A549 (cell line): ENCODE data around the gene CERS4.
"Not testable (repeated sequence)": the region's sequence is repeated elsewhere in the genome, so short reads cannot be mapped to it uniquely, and the experiment has no call there.

ENCODE experiments used
- BHLHE40 ChIP-seq: IDR thresholded peaks from 2 replicates; pipeline ENCODE4 v1.6.1; 2012; ENCODE audit warnings: low read depth, low read length, inconsistent platforms
- CEBPB ChIP-seq, 2 experiments: fragments of >200 bp in 1 of 2; sonication (Bioruptor Twin) in 1 of 2; formaldehyde crosslinking in 1 of 2; IDR thresholded peaks; 2 replicates each; pipeline ENCODE4 v1.6.1; 2012 to 2016
- CHD2 ChIP-seq: fragments of 150-350 bp; IDR thresholded peaks from 2 replicates; pipeline ENCODE4 v1.6.1; 2014; ENCODE audit warnings: low read length; ENCODE audit not compliant: partially characterized antibody
- CTCF ChIP-seq: fragments of >200 bp; sonication (Bioruptor Twin); formaldehyde crosslinking; IDR thresholded peaks from 3 replicates; pipeline ENCODE4 v1.5.1; 2016
- ELK1 ChIP-seq: fragments of 150-350 bp; IDR thresholded peaks from 2 replicates; pipeline ENCODE4 v1.6.1; 2014; ENCODE audit warnings: low read depth, mild to moderate bottlenecking, low read length
- EP300 ChIP-seq, 2 experiments: fragments of >200 bp; sonication (Bioruptor Twin); formaldehyde crosslinking; IDR thresholded peaks; 2 replicates in 1 of 2; 3 replicates in 1 of 2; pipeline ENCODE4 v1.6.1; 2016 to 2017
- KDM1A ChIP-seq: fragments of 200-600 bp; sonication (generic); IDR thresholded peaks from 2 replicates; pipeline ENCODE4 v1.6.1; 2016; ENCODE audit warnings: low read depth, mild to moderate bottlenecking
- KDM5A ChIP-seq: fragments of 200-600 bp; sonication (generic); IDR thresholded peaks from 2 replicates; pipeline ENCODE4 v1.6.1; 2016; ENCODE audit warnings: antibody characterized with exemption, mild to moderate bottlenecking
- MAX ChIP-seq: IDR thresholded peaks from 2 replicates; pipeline ENCODE4 v1.6.1; 2012
- POLR2A ChIP-seq: IDR thresholded peaks from 2 replicates; pipeline ENCODE4 v1.6.1; 2012; ENCODE audit warnings: mild to moderate bottlenecking, low read length
- POLR2AphosphoS2 ChIP-seq: conservative IDR thresholded peaks from 2 replicates; pipeline ENCODE4 v1.6.1; 2012; ENCODE audit warnings: low read length, improper control_type of control experiment, inconsistent platforms
- RCOR1 ChIP-seq: fragments of 150-350 bp; IDR thresholded peaks from 2 replicates; pipeline ENCODE4 v1.6.1; 2014; ENCODE audit warnings: antibody characterized with exemption, low read length, low read depth
- REST ChIP-seq: fragments of 200-600 bp; sonication (generic); IDR thresholded peaks from 2 replicates; pipeline ENCODE4 v1.6.1; 2016; ENCODE audit warnings: antibody characterized with exemption, mild to moderate bottlenecking, moderate library complexity
- RFX5 ChIP-seq: fragments of 450-650 bp; IDR thresholded peaks from 2 replicates; pipeline ENCODE4 v1.7.1; 2014; ENCODE audit warnings: antibody characterized with exemption, mild to moderate bottlenecking, moderate library complexity

- TF ChIP-seq MAX; POLR2A; REST; EP300 (IDR thresholded peaks at IDR 0.05); ELK1; CTCF; KDM1A; CHD2; RFX5; RCOR1; BHLHE40; CEBPB (IDR thresholded peaks at IDR 0.05); POLR2AphosphoS2; KDM5A: not testable (repeated sequence)
Measured at GRCh38 chr19:8223442-8223841, 14.3 kb downstream of the CERS4 start.
